Right lobe of liver (tissue), 4 donors: Measurements from ENCODE around the gene SPHK1.

Experiments used
- CTCF ChIP-seq, 4 donors: fragments of 200-600 bp in 3 of 4; fragments of 450-650 bp in 1 of 4; IDR thresholded peaks; one replicate each; pipeline versions ENCODE4 v1.5.1 to v1.8.0; 2016 to 2022; ENCODE audit warnings: antibody characterized with exemption in 4 of 4, mild to moderate bottlenecking in 2 of 4
- POLR2A ChIP-seq: fragments of 450-650 bp; IDR thresholded peaks from one replicate; pipeline ENCODE4 v1.6.1; 2017; ENCODE audit warnings: antibody characterized with exemption, mild to moderate bottlenecking
- donor health status: DM: no; HTN: no; CAD: no.
- donor health status: DM: no; HTN: no; CAD: no.
- donor health status: DM: no; HTN: yes; CAD: no.

DNA sequence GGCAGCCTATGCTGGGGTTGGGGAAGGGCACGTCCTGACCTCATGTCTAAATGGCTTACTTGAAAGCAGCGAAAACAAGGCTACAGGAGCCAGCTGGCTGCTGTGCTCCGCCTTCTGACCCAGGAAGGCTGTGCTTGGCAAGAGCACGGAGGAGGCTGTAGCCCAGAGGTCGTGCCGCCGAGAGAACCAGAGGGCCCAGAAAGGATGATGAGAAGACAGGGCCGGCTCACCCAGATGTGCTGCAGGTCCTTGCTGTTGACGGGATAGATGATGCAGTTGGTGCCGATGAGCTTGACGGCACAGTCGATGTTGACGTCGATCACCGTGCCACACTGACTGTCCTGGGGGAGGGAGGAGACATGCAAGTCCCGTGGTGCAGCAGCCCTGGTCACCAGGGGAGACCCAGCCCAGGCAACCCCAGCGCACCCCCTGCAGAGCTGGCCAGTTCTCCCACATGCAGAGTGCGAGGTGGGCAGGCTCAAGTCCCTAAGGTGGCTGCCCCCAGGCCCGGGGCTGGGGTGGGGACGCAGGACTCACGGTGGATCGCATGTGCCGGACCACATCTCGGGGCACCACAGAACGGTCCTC lies 20.7 kb downstream of the SPHK1 start:
- TF ChIP-seq CTCF (IDR thresholded peaks at IDR 0.05) (no peak), POLR2A (no peak)
